22Rv1 (cell line): ENCODE results near the gene DNASE1L3.
A peak's percentile ranks its signal among the peaks of the same experiment; 100 is the strongest.

Experiments used
- H3K27ac ChIP-seq: fragments of 450-650 bp; 2 replicates; pipeline ENCODE4 v1.5.1; 2017
- ZFX ChIP-seq: fragments of 450-650 bp; IDR thresholded peaks from 2 replicates; pipeline ENCODE4 v1.6.1; 2017; ENCODE audit warnings: antibody characterized with exemption, borderline replicate concordance
- TF ChIP-seq, protein P1 (sequence below): fragments of 450-650 bp; IDR thresholded peaks from 2 replicates; pipeline ENCODE4 v1.5.1; 2017; ENCODE audit warnings: mild to moderate bottlenecking

The DNASE1L3 gene

GRCh38 chr3:58238830-58239229 lies 28.1 kb upstream of the DNASE1L3 start:
- no peak for TF ChIP-seq ZFX
- TF ChIP-seq, protein P1, sequence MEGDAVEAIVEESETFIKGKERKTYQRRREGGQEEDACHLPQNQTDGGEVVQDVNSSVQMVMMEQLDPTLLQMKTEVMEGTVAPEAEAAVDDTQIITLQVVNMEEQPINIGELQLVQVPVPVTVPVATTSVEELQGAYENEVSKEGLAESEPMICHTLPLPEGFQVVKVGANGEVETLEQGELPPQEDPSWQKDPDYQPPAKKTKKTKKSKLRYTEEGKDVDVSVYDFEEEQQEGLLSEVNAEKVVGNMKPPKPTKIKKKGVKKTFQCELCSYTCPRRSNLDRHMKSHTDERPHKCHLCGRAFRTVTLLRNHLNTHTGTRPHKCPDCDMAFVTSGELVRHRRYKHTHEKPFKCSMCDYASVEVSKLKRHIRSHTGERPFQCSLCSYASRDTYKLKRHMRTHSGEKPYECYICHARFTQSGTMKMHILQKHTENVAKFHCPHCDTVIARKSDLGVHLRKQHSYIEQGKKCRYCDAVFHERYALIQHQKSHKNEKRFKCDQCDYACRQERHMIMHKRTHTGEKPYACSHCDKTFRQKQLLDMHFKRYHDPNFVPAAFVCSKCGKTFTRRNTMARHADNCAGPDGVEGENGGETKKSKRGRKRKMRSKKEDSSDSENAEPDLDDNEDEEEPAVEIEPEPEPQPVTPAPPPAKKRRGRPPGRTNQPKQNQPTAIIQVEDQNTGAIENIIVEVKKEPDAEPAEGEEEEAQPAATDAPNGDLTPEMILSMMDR = no peak
- H3K27ac ChIP-seq = no peak overlapping the region

- 0 out of 2 replicates have a peak overlapping the region, but pooled peaks have one; percentile 12 for H3K27ac ChIP-seq
- TF ChIP-seq ZFX = no peak
- TF ChIP-seq, protein P1 = no peak; the same call in 1 of the 2 replicates
These were observed 27.3 kb upstream of the DNASE1L3 start for GRCh38 chr3:58237941-58238681.

DNA sequence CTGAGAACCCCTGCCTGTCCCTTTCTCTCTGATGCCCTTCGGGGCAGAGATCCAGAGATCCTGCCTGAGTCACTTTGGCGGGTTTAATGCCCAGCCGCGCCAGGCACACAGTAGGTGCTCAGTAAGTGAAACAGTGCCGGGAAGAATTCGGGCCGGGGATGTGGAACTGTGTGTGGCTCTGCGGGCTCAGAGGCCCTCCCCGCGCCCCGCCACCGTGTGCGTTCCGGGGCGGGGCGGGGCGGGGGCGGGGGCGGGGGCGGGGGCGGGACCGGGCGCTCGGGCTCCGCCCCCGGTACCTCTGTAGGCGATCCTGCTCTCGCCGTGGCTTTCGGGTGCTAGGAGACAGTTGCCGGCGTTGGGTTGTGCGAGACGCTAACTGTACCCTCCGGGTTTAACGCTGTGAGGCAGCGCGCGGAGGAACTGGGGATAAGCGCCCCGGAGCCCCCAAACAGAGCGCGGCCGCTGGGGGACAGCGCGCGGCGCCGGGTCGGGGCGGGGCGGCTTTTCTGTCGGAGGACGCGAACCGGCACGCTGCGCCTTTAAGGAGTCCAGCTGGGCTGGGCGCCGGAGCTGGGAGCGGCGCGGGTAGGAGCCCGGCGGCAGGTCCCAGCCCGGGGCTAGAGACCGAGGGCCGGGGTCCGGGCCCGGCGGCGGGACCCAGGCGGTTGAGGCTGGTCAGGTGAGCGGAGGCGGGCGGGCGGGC lies 26.6 kb upstream of the DNASE1L3 start, which contains the start of gene ABHD6:
TSS of gene ABHD6 (plus strand) at position 555 of the 703 bp plus-strand sequence. CDS start 18,795 bp downstream, outside the sequence.
- TF ChIP-seq, protein P1 = peak; percentile 34; the same call in 1 of the 2 replicates
- no peak for TF ChIP-seq ZFX
- 0 out of 2 replicates have a peak within 1 kb of the TSS, but pooled peaks have one; percentile 12 for H3K27ac ChIP-seq

DNA sequence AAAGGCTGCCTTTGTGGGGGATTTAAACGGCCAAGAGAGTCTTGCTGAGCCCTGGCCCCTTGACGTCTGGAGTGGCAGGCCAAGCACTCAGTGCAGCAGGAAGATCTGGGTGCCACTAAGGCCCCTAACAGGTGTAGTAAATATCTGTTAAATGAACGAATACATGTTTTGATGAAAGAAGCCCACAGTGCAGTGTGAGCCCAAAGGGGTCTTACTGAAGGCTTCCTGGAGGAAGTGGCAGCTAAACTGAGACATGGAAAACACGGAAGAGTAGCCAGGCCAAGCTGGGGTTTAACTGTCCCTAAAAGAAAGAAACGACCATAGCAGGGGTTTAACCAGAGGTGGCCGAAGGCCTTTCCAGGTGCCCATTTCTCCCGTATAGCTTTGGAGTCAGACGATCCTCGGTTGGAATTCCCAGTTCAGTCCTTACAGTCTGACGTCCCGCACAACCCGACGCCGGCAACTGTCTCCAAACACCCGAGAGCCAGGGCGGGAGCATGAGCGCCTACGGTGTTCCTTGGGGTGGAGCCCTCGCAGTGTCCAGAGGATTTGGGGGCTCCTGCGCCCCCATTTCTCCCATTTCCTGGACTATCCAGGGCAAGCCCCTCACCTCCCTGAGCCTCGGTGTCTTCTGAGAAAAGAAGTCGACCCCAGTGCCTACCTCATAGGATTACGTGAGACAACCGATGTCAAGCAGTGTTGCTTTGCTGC lies 25.9 kb upstream of the DNASE1L3 start:
- H3K27ac ChIP-seq = no peak overlapping the region
- no peak for TF ChIP-seq ZFX
- TF ChIP-seq, protein P1 = no peak

- H3K27ac ChIP-seq = no peak overlapping the region
- TF ChIP-seq ZFX = no peak
- TF ChIP-seq, protein P1 = no peak
These were observed 25.2 kb upstream of the DNASE1L3 start for GRCh38 chr3:58235970-58236369.

GRCh38 chr3:58234516-58234931 lies 23.8 kb upstream of the DNASE1L3 start:
- no peak for TF ChIP-seq ZFX
- TF ChIP-seq, protein P1 = no peak

More at GRCh38 chr3:58234516-58234931, 23.8 kb upstream of the DNASE1L3 start:
- H3K27ac ChIP-seq = no peak overlapping the region
